RCC 7860 (cell line): ENCODE measurements around the gene ZNF679.
"Not testable (repeated sequence)": the region's sequence is repeated elsewhere in the genome, so short reads cannot be mapped to it uniquely, and the experiment has no call there.

ENCODE experiments used
- DNase-seq: peaks from one replicate; pipeline ENCODE4 v3.0.0-alpha.2; 2015; ENCODE audit warnings: low spot score
- FAIRE-seq: peaks from 2 replicates; lab custom pipeline; 2012; peaks lifted over from hg19 to GRCh38; lab: Jason Lieb, UNC

ZNF679 gene

DNA sequence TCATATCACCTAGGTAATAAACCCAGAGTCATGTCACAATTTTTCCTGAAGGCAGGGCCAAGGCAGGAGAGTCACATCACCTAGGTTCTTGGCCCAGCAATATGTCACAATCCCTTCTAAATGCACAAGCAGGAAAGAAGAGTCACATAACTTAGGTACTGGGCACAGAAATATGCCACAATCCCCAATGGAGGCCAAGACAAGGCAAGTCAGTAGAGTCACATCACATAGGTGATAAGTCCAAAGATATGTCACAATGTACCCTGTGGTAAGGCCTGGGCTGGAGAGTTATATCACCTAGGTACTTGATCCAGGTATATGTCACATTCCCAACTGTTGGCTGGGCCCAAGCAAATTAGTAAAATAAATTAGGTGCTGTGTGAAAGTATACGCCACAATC, at the start of gene ZNF679:
ZNF679 (plus strand) TSS at position 301 of the 400 bp plus-strand sequence. CDS start 20,644 bp downstream, outside the sequence.
- not testable (repeated sequence) for DNase-seq, FAIRE-seq

DNA sequence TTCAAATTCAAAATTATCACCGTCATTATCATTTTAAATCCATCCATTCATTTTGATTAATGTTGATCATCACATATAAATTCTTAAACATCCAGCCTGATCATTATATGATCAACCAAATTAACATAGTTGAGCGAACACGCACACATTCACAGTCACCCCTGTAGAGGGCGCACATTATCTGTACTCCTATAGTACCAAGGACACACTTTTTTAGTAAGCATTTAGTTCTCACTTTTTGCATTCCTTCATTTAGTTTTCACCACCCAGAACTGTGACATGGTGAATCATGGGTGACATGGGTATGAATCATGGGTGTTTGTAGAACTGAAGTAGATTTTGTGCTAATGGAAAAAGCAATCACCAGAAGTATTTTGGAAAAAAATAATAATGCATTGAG, 47.3 kb upstream of the ZNF679 start:
- no peak for DNase-seq
- FAIRE-seq = no peak

DNA sequence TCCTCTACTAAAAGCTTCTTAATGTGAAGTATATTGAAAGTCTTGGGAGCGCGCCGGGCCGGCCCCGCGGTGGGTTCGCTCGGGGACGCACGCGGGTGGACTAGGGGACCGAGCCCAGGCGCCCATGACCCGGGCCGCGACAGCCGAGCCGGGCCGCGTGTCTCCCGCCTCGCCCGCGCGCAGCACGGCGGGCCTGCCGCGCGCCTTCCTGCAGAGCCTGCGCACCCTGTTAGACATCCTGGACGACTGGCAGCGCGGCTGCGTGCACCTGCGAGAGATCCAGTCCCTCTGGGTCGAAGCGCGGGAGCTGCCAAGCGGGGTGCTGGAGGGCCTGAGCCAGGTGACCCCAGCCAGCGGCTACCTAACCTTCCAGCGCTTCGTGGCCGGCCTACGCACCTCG, 46.7 kb upstream of the ZNF679 start:
- no peak for DNase-seq

DNA sequence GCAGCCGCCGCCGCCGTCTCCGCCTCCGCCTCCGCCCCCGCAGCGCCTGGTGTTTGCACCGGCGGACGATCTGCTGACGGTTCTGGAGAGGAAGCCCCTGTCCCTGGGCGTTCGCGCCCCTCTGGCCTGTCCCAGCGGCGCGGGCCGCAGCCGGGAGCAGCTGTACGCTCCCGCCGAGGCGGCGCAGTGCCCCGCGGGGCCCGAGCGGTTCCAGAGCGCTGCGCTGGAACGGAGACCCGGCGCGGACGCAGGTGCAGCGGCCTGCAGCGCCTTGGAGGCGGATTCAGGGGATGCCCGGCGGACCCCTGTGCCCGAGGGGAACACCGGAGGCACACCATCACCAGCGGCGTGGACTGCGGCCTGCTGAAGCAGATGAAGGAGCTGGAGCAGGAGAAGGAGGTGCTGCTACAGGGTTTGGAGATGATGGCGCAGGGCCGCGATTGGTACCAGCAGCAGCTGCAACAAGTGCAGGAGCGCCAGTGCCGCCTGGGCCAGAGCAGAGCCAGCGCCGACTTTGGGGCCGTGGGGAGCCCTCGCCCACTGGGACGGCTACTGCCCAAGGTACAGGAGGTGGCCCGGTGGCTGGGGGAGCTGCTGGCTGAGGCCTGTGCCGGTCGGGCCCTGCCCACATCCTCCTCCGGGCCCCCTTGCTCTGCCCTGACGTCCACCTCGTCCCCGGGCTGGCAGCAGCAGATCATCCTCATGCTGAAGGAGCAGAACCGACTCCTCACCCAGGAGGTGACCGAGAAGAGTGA, 46.1 kb upstream of the ZNF679 start:
- no peak for FAIRE-seq

More for the DNA sequence above, 46.7 kb upstream of the ZNF679 start:
- no peak for FAIRE-seq

DNA sequence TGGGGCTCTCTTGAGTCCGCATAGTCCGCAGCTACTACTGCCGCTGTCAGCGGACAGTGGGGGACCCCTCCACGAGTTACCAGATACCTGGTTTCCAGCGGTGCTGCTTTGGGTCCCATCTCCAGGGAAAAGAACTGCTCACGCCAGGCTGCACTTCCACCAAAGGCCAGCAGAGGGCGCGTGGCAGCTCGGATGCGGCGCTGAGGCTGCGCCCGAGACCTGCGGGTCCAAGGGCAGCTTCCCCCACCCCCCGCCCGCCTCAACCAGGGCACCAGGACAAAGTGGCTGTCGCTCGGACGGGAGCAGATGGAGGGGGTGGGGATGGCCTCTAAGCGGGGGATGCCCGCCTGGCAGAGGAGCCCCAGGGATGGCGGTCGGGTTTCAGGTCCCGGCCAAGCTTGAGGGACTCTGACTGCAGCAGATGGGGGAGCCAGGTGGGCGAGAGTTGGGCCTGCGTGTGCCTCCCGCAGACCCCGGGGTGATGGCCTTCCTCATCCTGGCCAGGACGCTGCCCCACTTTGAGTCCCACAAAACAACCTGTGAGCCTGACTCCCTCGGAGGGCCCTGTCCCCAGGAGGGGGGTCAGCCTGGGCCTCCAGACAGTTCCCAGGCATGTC, 45.0 kb upstream of the ZNF679 start:
- no peak for FAIRE-seq
- no peak for DNase-seq

More for the DNA sequence above, 46.1 kb upstream of the ZNF679 start:
- no peak for DNase-seq

DNA sequence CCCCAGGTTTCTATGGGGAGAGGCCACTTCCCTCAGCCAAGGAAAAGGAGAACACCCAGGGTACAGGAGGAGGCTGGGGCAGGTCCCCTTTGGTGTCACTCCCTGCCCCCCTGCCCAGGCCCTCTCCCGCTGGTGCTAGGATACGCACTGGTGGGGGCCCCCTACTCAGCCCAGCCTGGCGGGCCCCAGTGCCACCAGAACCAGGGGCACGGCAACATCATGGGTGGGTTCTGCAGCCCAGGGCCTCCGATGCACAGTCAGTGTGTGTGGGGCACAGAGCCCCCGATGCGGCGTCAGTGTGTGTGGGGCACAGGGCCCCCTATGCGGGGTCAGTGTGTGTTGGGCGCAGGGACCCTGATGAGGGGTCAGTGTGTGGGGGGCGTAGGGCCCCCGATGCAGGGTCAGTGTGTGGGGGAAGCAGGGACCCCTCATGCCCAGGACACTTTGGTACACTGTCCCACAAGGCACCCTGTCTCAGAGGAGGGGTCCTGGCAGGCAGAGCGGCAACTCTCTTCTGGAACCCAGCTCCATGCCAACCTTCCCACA, 44.4 kb upstream of the ZNF679 start:
- DNase-seq = no peak

DNA sequence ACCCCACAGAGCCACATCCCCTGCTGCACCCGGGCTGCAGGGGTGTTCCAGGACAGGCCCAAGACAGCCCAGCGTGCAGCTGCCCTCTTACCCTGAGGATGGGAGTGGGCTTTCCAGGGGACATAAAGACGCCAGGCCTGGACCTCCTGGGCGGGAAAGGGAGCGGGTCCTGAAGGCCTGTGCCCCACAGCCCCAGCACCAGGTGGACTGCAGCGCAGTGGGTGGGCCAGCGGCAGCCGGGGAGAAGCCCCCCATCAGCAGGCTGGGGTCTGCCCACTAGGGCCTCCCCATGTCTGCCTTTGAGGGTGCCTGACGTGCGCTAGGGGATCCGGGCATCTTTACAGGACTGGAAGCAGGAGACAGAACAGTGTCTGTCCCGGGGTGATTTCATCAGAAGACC, 43.9 kb upstream of the ZNF679 start:
- DNase-seq (no peak), FAIRE-seq (no peak)

More for the DNA sequence above, 44.4 kb upstream of the ZNF679 start:
- no peak for FAIRE-seq

DNA sequence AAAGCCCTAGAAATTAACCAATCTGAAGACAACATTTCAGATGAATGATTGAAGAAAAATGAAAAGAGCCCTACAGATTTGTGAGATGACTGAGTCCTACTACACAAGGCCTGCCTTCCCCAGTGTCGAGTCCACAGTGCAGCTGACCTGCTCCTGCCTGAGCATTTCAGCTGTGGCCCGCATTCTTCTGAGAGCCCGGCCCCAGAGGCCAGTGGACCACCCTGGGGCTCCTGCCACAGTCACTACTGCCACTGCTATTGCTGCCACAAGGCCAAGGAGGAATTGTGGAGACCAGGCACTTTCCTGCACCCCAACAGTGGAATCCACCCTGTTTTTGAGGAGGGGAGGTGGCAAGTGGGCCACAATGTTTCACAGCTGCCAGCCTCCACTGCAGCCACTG, 40.9 kb upstream of the ZNF679 start:
- no peak for DNase-seq
- no peak for FAIRE-seq

DNA sequence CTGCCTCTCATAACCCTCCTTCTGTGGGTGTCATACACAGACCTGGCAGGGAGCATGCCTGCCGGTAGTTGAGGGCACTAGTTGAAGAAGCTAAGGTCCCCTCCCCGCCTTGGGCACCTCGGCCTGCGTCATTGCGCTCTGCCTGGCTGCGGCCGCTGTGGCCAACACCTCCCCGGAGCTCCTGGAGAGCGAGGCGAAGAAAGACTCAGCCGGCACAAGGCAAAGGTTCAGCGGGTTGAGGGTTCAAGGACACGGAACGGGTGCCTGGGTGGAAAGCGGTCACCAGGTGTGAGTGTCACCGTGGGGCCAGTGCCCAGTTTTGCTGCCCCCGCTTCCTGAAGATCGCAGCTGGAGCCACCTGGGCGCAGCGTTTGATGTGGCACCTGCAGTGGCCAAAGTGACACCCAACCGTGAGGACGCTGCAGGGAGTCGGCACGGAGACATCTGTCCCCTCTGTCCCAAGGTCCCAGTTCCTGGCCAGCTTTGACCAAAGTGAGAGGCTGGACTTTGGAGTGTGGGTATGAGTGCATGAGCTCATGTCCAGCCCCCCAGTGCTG, 36.0 kb upstream of the ZNF679 start:
- FAIRE-seq = no peak
- no peak for DNase-seq

DNA sequence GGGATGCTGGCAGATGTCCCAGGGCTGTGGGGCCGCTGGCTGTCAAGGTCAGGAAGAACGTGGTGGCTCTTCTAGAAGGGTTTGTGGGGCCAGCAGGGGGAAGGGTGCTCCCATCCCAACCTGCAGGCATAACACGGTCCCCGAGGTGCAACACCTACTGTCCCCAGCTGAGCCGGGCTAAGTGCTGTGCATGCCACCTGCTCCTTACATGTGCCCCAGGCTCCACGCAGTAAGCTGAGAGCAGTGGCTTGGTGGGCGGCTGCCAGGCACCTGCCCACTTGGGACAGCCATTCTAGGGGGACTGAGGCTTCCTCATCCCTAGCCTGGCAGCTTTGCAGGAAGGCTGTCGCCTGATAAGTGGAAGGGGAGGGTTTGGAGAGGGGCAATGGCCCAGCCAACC, 35.5 kb upstream of the ZNF679 start:
- no peak for DNase-seq
- FAIRE-seq = no peak

DNA sequence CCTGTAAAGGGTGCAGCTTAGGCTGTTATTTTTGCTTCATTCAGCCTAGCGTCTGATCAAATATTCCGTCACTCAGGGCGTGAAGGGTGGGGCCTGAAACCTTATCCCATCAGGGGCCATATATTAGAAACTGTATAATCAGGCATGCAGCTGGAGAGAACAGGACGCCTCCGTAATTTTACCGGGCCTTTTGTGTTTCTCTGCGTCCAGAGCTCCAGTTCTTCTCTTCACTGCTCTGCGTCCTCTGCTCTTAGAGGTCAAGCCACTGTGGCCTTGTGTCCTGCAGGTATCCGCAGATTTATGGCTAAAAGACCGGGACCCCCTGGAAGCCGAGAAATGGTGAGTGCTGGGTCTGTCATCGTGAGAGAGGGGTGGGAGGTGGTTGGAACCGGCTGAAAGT, 21.4 kb upstream of the ZNF679 start, which contains the start of gene ZNF735:
ZNF735 (plus strand) TSS at position 301 of the 400 bp plus-strand sequence; CDS start at position 301, 0 bp downstream.
- no peak for FAIRE-seq
- no peak for DNase-seq

DNA sequence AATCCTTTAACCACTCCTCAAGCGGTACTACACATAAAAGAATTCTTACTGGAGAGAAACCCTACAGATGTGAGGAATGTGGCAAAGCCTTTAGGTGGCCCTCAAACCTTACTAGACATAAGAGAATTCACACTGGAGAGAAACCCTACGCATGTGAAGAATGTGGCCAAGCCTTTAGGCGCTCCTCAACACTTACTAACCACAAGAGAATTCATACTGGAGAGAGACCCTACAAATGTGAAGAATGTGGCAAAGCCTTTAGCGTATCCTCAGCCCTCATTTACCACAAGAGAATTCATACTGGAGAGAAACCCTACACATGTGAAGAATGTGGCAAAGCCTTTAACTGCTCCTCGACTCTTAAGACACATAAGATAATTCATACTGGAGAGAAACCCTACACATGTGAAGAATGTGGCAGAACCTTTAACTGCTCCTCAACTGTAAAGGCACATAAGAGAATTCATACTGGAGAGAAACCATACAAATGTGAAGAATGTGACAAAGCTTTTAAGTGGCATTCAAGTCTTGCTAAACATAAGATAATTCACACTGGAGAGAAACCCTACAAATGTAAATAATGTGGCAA, 8.5 kb upstream of the ZNF679 start:
- not testable (repeated sequence) for DNase-seq, FAIRE-seq

DNA sequence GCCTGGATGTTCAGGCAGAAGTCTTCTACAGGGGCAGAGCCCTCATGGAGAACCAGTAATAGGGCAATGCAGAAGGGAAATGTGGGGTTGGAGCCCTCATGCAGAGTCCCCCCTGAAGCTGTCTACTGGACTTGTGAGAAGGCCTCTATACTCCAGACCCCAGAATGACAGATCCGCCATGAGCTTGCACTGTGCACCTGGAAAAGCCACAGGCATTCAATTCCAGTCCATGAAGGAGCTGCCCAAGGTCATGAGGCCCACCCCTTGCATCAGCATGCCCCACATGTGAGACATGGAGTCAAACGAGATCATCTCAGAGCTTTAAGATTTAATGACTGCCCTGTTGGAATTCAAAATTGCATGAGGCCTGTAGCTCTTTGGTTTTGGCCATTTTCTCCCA, 4.9 kb upstream of the ZNF679 start:
- no peak for FAIRE-seq

DNA sequence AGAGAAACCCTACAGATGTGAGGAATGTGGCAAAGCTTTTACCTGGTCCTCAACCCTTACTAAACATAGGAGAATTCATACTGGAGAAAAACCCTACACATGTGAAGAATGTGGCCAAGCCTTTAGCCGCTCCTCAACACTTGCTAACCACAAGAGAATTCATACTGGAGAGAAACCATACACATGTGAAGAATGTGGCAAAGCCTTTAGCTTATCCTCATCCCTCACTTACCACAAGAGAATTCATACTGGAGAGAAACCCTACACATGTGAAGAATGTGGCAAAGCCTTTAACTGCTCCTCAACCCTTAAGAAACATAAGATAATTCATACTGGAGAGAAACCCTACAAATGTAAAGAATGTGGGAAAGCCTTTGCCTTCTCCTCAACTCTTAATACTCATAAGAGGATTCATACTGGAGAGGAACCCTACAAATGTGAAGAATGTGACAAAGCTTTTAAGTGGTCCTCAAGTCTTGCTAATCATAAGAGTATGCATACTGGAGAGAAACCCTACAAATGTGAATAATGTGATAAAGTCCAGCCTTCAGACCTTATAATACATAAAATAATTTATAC, 38.2 kb downstream of the ZNF679 start:
- no peak for FAIRE-seq
- no peak for DNase-seq

More for the DNA sequence above, 4.9 kb upstream of the ZNF679 start:
- DNase-seq = no peak

DNA sequence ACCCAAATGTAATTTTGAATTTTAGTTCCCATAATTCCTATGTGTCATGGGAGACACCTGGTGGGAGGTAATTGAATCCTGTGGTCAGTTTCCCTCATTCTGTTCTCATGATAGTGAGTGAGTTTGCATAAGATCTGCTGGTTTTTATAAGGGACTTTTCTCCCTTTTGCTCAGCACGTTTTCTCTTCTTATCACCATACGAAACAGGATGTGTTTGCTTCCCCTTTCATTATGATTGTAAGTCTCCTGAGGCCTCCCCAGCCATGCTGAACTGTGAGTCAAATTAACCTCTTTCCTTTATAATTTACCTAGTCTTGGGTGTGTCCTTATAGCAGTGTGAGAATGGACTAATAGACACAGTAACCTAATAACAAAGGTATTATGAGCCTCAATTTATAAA, 49.4 kb downstream of the ZNF679 start:
- DNase-seq (no peak), FAIRE-seq (no peak)

DNA sequence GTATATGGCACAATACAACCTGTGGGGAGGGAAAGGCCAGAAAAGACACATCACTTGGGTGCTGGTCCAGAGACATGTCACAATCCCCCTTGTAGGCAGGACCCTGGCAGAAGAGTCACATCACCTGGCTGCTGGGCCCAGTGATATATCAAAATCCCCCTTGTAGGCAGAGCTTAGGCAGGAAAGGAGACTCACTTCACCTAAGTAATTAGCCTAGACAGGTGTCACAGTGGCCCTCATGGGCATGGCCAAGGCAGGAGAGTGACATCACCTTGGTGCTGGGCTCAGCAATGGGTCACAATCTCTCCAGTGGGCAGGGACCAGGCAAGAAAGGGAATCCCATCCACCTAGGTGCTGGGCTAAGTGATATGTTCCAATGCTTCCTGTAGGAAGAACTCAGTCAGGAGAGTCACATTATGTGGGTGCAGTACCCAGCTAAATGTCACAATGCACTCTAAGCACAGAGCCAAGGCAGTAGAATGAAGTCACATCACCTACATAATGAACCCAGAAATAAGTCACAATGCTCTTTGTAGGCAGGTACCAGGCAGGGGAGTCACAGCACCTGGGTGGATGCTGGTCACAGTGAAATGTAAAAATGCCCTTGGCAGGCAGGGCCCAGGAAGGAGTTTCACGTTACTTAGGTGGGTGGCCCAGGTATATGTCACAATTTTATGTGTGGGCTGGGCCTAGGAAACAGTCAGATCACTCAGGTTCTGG, 66.6 kb downstream of the ZNF679 start:
- DNase-seq = no peak
- no peak for FAIRE-seq

DNA sequence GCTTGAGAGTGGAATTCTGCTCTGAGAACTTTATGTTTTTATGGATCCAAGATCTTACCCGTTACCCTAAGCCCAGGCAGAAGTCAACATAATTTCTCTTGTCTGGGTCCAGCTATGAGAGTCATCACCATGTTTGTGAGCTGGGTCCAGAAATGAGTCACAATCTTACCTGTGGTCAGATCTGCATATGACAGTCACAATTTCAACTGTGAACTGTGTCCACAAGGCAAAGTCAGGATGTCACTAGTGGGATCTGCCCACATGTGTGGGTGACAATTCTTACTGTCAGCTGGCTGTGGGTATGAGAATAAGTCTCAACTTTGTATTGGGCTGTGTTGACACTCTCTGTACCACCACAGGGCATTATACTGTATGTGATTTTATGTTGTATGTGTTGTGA, 69.1 kb downstream of the ZNF679 start:
- DNase-seq, FAIRE-seq: not testable (repeated sequence)

DNA sequence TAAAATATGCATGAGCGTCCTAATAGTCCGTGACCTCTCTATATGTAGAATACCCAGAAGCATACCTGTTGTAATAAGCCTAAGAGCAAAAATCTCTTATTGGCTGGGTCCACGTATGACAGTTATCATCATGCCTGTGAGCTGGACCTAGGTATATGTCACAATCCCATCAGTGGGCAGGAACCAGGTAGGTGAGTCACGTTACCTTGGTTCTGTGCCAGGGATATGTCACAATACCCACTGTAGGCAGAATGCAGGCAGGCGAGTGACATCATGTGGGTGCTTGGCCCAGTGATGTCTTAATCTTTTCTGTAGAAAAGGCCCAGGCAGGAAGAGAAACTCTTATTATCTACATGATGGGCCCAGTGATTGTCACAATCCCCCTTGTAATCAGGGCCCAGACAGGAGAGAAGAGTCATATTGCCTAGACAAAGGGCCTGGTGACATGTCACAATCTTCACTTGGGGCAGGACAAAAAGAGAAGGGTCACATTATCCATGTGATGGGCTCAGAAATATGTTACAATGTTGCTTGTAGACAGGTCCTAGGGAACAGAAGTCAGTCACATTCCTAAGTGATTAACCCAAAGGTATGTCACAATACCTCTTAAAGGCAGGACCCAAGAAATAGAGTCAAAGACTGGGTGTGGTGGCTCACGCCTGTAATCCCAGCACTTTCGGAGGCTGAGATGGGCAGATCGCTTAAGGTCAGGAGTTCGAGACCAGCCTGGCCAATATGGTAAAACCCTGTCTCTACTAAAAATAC, 72.5 kb downstream of the ZNF679 start:
- no peak for FAIRE-seq
- DNase-seq = no peak

DNA sequence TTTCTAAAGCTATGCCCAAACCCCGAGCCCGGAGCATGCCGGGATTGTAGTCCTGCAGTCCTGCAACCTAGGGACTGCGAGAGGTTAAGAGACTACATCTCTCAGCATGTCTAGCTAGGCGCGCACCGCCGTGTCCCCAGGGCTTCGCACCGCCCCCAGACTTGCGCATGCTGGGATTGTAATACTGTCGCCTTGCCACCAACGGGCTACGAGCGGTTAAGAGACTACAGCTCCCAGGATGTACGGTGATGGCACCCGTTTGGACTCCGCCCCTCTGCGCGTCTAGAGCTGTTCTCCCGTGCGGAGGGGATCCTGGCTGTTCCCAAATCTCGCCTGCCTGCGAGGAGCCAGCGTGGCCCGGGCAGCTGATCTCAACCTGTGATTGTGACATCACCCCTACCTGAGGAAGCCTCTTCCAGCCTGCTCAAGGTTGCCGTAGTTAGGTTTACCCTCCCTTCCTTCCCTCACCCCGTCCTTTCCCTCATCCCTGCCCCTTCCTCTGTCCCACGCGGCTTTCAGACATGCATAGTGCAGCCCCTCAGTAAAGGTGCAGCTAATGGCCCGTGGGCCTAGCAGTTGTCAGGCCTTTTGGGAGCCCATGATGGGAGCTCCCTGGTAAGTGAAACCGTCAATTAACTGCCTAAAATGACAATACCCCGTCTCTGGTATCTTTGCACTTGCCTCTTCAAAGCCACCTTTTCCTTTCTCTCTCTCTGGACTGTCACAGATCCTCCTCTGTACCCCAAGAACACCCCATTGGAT, 79.2 kb downstream of the ZNF679 start:
- peak; percentile 92 for DNase-seq
- FAIRE-seq = peak; percentile 69
